Anterior cingulate cortex (tissue), 58 donors: ENCODE results near the gene ZNF485.
"Not testable (repeated sequence)": the region's sequence is repeated elsewhere in the genome, so short reads cannot be mapped to it uniquely, and the experiment has no call there.

Experiments
- DNase-seq, 58 donors: peaks; one replicate each; lab custom pipeline; 2025; lab: John Stamatoyannopoulos, UW

The ZNF485 gene

GRCh38 chr10:43606323-43607198 lies at the start of gene ZNF485:
TSS of gene ZNF485 (plus strand) at chr10:43606438. CDS start at chr10:43607051, 613 bp downstream.
- DNase-seq: peak in 56 of 58 donors; percentile 20 to 84 (median 62)

GRCh38 chr10:43557214-43557613 lies 49.0 kb upstream of the ZNF485 start:
- no peak for DNase-seq

- no peak for DNase-seq
Observed at GRCh38 chr10:43569681-43570080, 36.6 kb upstream of the ZNF485 start.

GRCh38 chr10:43570971-43571370 lies 35.3 kb upstream of the ZNF485 start:
- no peak for DNase-seq

GRCh38 chr10:43573250-43574000 lies 32.8 kb upstream of the ZNF485 start:
- no peak for DNase-seq

- peak in 57 of 58 donors; percentile 35 to 94 (median 79) for DNase-seq
Observed at GRCh38 chr10:43574001-43574892, 32.0 kb upstream of the ZNF485 start, which contains the start of gene ZNF239. TSS of gene ZNF239 (minus strand) at chr10:43574616. CDS start at chr10:43558079, 16,537 bp downstream.

- no peak for DNase-seq
Observed at GRCh38 chr10:43574906-43575305, 31.3 kb upstream of the ZNF485 start.

- DNase-seq: no peak
Observed at GRCh38 chr10:43576062-43576461, 30.2 kb upstream of the ZNF485 start.

- no peak for DNase-seq
Observed at GRCh38 chr10:43576580-43576979, 29.7 kb upstream of the ZNF485 start.

GRCh38 chr10:43584051-43584450 lies 22.2 kb upstream of the ZNF485 start:
- no peak for DNase-seq

GRCh38 chr10:43585046-43585445 lies 21.2 kb upstream of the ZNF485 start:
- no peak for DNase-seq

- DNase-seq: no peak
Observed at GRCh38 chr10:43585981-43586729, 20.1 kb upstream of the ZNF485 start.

- not testable (repeated sequence) for DNase-seq
Observed at GRCh38 chr10:43586730-43587115, 19.5 kb upstream of the ZNF485 start.

GRCh38 chr10:43591303-43591904 lies 14.8 kb upstream of the ZNF485 start:
- no peak for DNase-seq

- DNase-seq: no peak
Observed at GRCh38 chr10:43594944-43595589, 11.2 kb upstream of the ZNF485 start.

GRCh38 chr10:43595739-43596298 lies 10.4 kb upstream of the ZNF485 start:
- DNase-seq: no peak

- no peak for DNase-seq
Observed at GRCh38 chr10:43596546-43596945, 9.7 kb upstream of the ZNF485 start.

GRCh38 chr10:43598446-43598845 lies 7.8 kb upstream of the ZNF485 start:
- no peak for DNase-seq
